ENCODE data around the gene ITSN1. TPM values are rescaled to one million over a fixed set of nuclear protein-coding genes. Genes with fewer than 3 reads are reported as not detected.
"Not testable (repeated sequence)": the region's sequence is repeated elsewhere in the genome, so short reads cannot be mapped to it uniquely, and the experiment has no call there.

Gene ITSN1
- total RNA-seq, 2 experiments from 2014 or later: 2.2 to 2.6 TPM

DNA sequence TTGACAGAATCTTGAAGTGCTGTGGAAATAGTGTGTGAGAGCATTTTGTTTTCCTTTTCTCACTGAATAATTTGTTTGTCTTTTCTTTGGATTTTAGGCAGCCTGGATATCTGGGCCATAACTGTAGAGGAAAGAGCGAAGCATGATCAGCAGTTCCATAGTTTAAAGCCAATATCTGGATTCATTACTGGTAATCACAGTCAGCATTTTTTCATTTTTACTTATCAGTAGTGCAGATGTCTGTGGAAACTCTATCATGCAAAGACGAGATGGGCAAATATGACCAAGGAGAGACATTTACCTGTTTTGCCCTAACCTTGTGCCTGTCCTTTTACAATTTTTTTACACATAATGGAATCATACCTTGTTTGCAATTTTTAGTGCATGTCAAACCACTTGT lies 78.8 kb downstream of the ITSN1 start:
- Mint-ChIP-seq H3K9me3 (no peaks in the 10 kb centered on the region), H3K36me3 (ENCODE audit: low read depth) (no peaks in the 10 kb centered on the region), H3K27me3 (ENCODE audit: low read depth) (no peaks in the 10 kb centered on the region), H3K4me3 (no peak overlapping the region), H3K27ac (no peak overlapping the region), H3K4me1 (ENCODE audit: low read depth) (no peaks in the 10 kb centered on the region)
- no peak for DNase-seq
- CTCF ChIA-PET: no interaction called here
- intact Hi-C loops (cut with micrococcal nuclease): no loop called here

DNA sequence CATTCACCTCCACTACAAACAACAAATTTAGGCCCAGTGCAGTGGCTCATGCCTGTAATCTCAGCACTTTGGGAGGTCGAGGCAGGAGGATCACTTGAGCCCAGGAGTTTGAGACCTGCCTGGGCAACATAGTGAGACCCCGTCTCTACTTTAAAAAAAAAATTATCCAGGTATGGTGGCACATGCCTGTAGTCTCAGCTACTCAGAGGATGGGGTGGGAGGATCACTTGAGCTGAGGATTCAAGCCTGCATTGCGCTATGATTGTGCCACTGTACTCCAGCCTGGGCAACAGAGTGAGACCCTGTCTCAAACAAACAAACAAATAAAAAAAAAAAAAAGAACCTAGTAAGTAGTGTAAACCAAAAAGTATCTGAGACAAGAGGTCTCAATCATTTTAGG lies 86.8 kb downstream of the ITSN1 start:
- CTCF ChIA-PET: interaction anchor here (0.6 kb wide), 1 partner anchor 17 kb away, joined by 3 read pairs; no protein-coding TSS in a partner anchor
- intact Hi-C loops (cut with micrococcal nuclease); DNase-seq; H3K27ac Mint-ChIP-seq; H3K4me3 Mint-ChIP-seq; H3K27me3 Mint-ChIP-seq (ENCODE audit: low read depth); H3K36me3 Mint-ChIP-seq (ENCODE audit: low read depth); H3K9me3 Mint-ChIP-seq; H3K4me1 Mint-ChIP-seq (ENCODE audit: low read depth): not testable (repeated sequence)

DNA sequence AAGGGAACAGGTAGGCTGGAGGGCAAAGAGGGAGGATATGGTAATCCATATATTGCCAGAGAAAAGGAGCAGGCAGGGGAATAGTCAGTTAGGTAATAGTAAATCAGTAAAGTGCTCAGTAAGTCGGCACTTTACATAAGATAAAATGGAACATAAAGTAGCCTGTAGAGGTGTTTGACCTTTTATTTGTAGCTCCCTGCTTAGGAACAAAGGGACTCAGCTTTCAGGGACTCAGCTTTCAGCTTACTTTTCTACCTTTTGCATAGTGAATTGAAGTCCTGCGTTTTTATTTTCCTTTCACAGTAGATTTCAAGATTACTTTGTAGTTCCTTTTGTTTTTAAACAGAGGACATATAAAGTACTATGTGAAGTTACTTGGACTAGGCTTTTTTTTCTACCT lies 87.3 kb downstream of the ITSN1 start:
- Mint-ChIP-seq H3K9me3 (no peaks in the 10 kb centered on the region), H3K36me3 (ENCODE audit: low read depth) (no peaks in the 10 kb centered on the region), H3K4me3 (no peak overlapping the region), H3K4me1 (ENCODE audit: low read depth) (no peaks in the 10 kb centered on the region), H3K27ac (no peak overlapping the region), H3K27me3 (ENCODE audit: low read depth) (no peaks in the 10 kb centered on the region)
- intact Hi-C loops (cut with micrococcal nuclease): no loop called here
- no peak for DNase-seq
- CTCF ChIA-PET: interaction anchor here (0.6 kb wide), 1 partner anchor 17 kb away, joined by 3 read pairs; no protein-coding TSS in a partner anchor

DNA sequence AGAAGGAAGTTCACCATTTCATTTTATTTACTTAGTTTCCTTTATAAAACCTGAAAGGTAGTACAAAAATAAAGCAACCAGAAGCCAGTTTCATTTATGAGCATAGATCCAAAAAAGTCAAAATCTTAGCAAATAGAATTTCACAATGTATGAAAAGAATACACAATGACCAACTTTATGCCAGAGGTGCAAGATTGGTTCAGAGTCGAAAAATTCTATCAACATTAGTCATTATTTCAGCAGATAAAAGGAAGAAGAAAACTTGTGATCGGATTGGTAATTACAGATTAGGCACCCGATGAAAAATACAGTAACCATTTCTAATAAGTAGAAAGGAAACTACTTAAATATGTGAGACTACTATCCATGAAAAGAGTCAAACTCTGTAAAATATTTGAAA lies 89.1 kb downstream of the ITSN1 start:
- CTCF ChIA-PET: no interaction called here
- Mint-ChIP-seq H3K27me3 (ENCODE audit: low read depth) (no peaks in the 10 kb centered on the region), H3K9me3 (no peaks in the 10 kb centered on the region)

DNA sequence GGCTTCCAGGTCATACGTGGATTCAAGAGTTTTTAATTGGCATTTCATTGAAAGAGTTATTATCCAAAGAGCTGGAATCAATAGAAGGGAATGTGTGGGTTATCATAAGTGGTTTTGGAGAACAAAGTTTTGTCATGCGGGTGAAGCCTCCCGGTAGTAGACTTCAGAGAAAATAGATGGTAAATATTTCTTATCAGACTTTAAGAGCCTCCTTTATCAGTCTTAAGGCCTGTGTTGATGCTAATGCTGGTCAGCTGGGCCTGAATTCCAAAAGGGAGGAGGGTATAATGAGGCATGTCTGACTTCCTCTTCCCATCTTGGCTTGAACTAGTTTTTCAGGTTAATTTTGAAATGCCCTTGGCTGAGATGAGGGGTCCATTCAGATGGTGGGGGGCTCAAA lies 89.7 kb downstream of the ITSN1 start:
- Mint-ChIP-seq H3K9me3 (no peaks in the 10 kb centered on the region), H3K4me3 (no peak overlapping the region), H3K27me3 (ENCODE audit: low read depth) (no peaks in the 10 kb centered on the region), H3K4me1 (ENCODE audit: low read depth) (no peaks in the 10 kb centered on the region), H3K36me3 (ENCODE audit: low read depth) (no peaks in the 10 kb centered on the region), H3K27ac (no peak overlapping the region)
- DNase-seq: no peak
- CTCF ChIA-PET: no interaction called here
- intact Hi-C loops (cut with micrococcal nuclease): no loop called here

More for the DNA sequence above, 89.1 kb downstream of the ITSN1 start:
- intact Hi-C loops (cut with micrococcal nuclease): no loop called here
- Mint-ChIP-seq H3K36me3 (ENCODE audit: low read depth) (no peaks in the 10 kb centered on the region), H3K27ac (no peak overlapping the region), H3K4me1 (ENCODE audit: low read depth) (no peaks in the 10 kb centered on the region), H3K4me3 (no peak overlapping the region)
- DNase-seq: no peak

DNA sequence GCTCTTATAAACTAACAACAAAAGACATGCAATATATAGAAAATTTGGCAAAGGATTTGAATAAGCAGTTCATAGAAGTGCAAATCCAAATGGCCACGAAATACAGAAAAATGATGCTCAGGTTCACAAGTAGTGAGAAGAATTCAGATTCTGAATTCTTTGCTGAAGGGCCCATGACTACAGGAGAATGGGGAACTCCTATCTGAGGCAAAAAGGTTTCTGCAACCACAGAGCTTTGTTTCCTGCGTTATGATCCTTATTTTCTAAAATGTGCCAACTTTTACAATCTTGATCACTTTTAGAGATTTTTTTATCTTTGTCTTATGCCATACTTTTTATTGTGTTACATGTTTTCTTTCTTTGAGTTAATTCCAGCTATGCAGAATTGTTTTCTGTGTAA lies 91.3 kb downstream of the ITSN1 start:
- CTCF ChIA-PET: no interaction called here
- no peaks in the 10 kb centered on the region for H3K4me1 Mint-ChIP-seq (ENCODE audit: low read depth)
- no peaks in the 10 kb centered on the region for H3K9me3 Mint-ChIP-seq
- intact Hi-C loops (cut with micrococcal nuclease): no loop called here
- no peaks in the 10 kb centered on the region for H3K27me3 Mint-ChIP-seq (ENCODE audit: low read depth)
- no peak overlapping the region for H3K4me3 Mint-ChIP-seq
- H3K27ac Mint-ChIP-seq: no peak overlapping the region
- DNase-seq: no peak
- no peaks in the 10 kb centered on the region for H3K36me3 Mint-ChIP-seq (ENCODE audit: low read depth)

DNA sequence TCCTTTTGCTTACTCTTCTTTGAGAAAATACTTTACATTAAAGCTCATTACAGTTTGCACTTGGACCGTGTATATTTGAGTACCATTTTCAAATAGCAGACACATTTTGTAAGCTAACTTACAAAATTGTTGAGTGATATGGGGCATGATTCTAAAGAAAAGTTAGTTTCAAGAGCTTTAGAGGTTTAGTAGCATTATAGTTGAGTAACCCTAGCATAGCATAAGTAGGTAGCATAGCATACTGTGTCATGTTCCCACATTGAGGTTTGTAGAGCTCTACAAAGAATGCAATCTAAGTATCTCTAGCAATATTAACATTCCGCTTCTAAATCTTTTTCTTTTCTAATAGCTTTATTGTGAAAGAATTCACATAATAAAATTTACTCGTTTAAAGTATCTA lies 92.0 kb downstream of the ITSN1 start:
- CTCF ChIA-PET: no interaction called here
- intact Hi-C loops (cut with micrococcal nuclease): no loop called here
- no peak for DNase-seq
- Mint-ChIP-seq H3K4me3 (no peak overlapping the region), H3K4me1 (ENCODE audit: low read depth) (no peaks in the 10 kb centered on the region), H3K27ac (no peak overlapping the region), H3K36me3 (ENCODE audit: low read depth) (no peaks in the 10 kb centered on the region), H3K9me3 (no peaks in the 10 kb centered on the region), H3K27me3 (ENCODE audit: low read depth) (no peaks in the 10 kb centered on the region)

DNA sequence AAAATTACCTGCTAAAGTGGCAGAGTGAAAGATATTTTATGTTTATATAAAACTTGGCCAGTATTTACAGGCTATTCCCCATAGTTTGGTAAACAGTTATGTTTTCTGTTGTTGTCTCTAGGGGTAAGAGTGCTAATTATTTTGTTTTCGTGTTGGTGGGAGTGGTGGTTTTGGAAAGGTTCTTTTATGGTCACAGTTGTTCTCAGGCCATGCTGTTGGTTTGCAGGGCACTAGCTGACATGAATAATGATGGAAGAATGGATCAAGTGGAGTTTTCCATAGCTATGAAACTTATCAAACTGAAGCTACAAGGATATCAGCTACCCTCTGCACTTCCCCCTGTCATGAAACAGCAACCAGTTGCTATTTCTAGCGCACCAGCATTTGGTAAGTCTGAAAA lies 92.5 kb downstream of the ITSN1 start:
- H3K27ac Mint-ChIP-seq: no peak overlapping the region
- CTCF ChIA-PET: no interaction called here
- H3K4me1 Mint-ChIP-seq (ENCODE audit: low read depth): no peaks in the 10 kb centered on the region
- no peaks in the 10 kb centered on the region for H3K9me3 Mint-ChIP-seq
- intact Hi-C loops (cut with micrococcal nuclease): no loop called here
- H3K36me3 Mint-ChIP-seq (ENCODE audit: low read depth): no peaks in the 10 kb centered on the region
- no peak for DNase-seq
- H3K4me3 Mint-ChIP-seq: no peak overlapping the region
- H3K27me3 Mint-ChIP-seq (ENCODE audit: low read depth): no peaks in the 10 kb centered on the region

DNA sequence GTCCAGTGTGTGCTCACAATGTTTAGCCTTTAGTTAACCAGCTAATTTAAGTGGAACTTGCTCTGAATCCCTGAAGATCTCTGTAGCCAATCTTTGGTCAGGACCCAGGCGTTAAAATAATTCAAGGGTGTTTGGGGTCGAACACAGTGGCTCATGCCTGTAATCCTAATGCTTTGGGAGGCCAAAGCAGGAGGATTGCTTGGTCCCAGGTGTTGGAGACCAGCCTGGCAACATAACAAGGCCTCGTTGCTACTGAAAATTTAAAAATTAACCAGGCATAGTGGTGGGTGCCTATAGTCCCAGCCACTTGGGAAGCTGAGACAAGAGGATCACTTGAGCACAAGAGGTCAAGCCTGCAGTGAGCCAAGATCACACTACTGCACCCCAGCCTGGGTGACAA lies 94.3 kb downstream of the ITSN1 start:
- Mint-ChIP-seq H3K27me3 (ENCODE audit: low read depth) (no peaks in the 10 kb centered on the region), H3K9me3 (no peaks in the 10 kb centered on the region), H3K27ac (no peak overlapping the region), H3K4me1 (ENCODE audit: low read depth) (no peaks in the 10 kb centered on the region), H3K36me3 (ENCODE audit: low read depth) (no peaks in the 10 kb centered on the region), H3K4me3 (no peak overlapping the region)
- CTCF ChIA-PET: interaction anchor here (0.6 kb wide), 1 partner anchor 12 kb away, joined by 3 read pairs; no protein-coding TSS in a partner anchor
- DNase-seq: no peak
- intact Hi-C loops (cut with micrococcal nuclease): no loop called here

DNA sequence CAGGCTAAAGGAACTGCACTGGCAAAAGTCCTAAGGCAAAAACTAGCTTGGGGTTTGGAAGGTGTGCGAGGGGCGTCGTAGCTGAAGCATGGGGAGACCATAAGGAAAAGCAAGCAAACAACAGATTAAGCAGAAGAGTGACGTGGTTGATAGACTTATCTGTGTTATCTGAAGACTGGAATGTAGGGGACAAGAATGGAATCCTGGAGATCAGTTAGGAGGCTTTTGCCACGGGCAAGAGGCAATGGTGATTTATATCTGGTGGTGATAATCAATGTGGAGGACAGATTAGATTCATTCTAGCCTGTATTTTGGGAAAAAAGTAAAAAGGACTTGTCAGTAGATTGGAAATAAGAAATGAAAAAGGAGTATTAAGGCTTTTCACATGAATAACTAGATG lies 97.4 kb downstream of the ITSN1 start:
- intact Hi-C loops (cut with micrococcal nuclease): no loop called here
- Mint-ChIP-seq H3K36me3 (ENCODE audit: low read depth) (no peaks in the 10 kb centered on the region), H3K27ac (no peak overlapping the region), H3K4me1 (ENCODE audit: low read depth) (no peaks in the 10 kb centered on the region), H3K4me3 (no peak overlapping the region), H3K9me3 (no peaks in the 10 kb centered on the region), H3K27me3 (ENCODE audit: low read depth) (no peaks in the 10 kb centered on the region)
- CTCF ChIA-PET: no interaction called here
- DNase-seq: no peak

DNA sequence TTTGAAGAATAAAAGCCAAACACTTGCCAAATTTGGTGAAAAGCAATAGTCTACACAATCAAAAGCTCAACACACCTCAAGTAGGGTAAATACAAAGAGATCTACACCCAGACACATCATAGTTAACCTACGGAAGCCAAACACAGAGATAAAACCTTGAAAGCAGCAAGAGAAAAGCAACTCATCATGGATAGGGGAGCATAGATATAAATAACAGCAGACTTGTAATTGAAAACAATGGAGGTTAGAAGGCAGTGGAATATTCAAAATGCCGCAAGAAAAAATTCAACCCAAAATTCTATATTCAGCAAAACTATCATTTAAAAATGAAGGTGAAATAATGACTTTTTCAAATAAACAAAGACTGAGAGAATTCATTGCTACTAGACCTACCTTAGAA lies 105.1 kb downstream of the ITSN1 start:
- Mint-ChIP-seq H3K4me1 (ENCODE audit: low read depth) (no peaks in the 10 kb centered on the region), H3K27me3 (ENCODE audit: low read depth) (no peaks in the 10 kb centered on the region), H3K9me3 (peaks cover 15% of the 10 kb centered on the region), H3K27ac (no peak overlapping the region), H3K36me3 (ENCODE audit: low read depth) (peaks cover 1% of the 10 kb centered on the region), H3K4me3 (no peak overlapping the region)
- CTCF ChIA-PET: interaction anchor here (0.7 kb wide), 1 partner anchor 68 kb away, joined by 4 read pairs; no protein-coding TSS in a partner anchor
- no peak for DNase-seq
- intact Hi-C loops (cut with micrococcal nuclease): no loop called here

DNA sequence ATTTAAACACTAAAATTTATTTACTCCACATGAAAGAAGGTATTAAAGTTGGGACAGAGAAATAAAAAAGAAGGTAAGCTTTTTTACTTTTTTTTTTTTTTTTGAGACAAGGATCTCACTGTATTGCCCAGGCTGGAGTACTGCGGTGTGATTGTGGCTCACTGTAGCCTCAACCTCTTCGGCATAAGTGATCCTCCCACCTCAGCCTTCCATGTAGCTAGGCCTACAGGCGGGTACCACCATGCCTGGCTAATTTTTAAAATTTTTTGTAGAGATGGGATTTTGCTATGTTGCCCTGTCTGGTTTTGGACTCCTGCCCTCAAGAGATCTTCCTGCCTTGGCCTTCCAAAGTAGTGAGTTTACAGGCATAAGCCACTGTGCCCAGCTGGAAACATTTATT lies 106.6 kb downstream of the ITSN1 start:
- H3K4me3 Mint-ChIP-seq: no peak overlapping the region
- no peak for DNase-seq
- H3K36me3 Mint-ChIP-seq (ENCODE audit: low read depth): peaks cover 1% of the 10 kb centered on the region
- CTCF ChIA-PET: no interaction called here
- no peak overlapping the region for H3K27ac Mint-ChIP-seq
- no peaks in the 10 kb centered on the region for H3K27me3 Mint-ChIP-seq (ENCODE audit: low read depth)
- H3K9me3 Mint-ChIP-seq: peaks cover 15% of the 10 kb centered on the region
- intact Hi-C loops (cut with micrococcal nuclease): no loop called here
- no peaks in the 10 kb centered on the region for H3K4me1 Mint-ChIP-seq (ENCODE audit: low read depth)

DNA sequence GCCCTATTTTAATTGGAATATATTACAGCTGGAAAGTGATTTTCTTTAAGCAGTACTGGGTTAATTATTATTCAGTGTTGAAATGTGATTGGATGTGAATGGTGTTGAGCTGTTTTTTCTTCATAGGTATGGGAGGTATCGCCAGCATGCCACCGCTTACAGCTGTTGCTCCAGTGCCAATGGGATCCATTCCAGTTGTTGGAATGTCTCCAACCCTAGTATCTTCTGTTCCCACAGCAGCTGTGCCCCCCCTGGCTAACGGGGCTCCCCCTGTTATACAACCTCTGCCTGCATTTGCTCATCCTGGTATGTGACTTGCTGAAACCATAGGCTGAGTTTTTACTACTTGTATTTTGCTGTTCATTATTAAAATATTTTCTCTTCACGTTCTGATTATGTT lies 107.7 kb downstream of the ITSN1 start:
- H3K4me3 Mint-ChIP-seq: no peak overlapping the region
- H3K4me1 Mint-ChIP-seq (ENCODE audit: low read depth): no peaks in the 10 kb centered on the region
- DNase-seq: no peak
- intact Hi-C loops (cut with micrococcal nuclease): no loop called here
- no peaks in the 10 kb centered on the region for H3K27me3 Mint-ChIP-seq (ENCODE audit: low read depth)
- CTCF ChIA-PET: no interaction called here
- H3K36me3 Mint-ChIP-seq (ENCODE audit: low read depth): peaks cover 1% of the 10 kb centered on the region
- H3K27ac Mint-ChIP-seq: no peak overlapping the region
- H3K9me3 Mint-ChIP-seq: peaks cover 15% of the 10 kb centered on the region

DNA sequence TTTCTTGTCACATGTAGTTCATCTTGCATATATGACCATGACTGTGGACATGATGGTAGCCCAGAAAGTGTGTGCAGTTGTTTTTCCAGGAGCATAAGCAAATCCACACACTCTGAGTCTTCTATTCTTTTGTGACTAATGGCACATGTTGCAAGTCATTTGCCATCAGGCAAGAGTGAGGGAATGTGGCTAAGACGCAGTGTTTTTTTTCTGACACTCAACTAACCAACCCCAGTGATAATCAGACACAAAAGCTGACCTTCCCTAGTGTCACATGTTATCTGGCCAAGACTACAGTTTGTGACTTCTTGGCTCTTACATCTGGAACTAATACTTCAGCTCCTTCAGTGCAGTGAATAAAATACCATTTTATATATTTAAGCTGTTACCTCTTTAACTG lies 108.8 kb downstream of the ITSN1 start:
- no peak for DNase-seq
- Mint-ChIP-seq H3K27ac (no peak overlapping the region), H3K27me3 (ENCODE audit: low read depth) (no peaks in the 10 kb centered on the region), H3K9me3 (peaks cover 12% of the 10 kb centered on the region), H3K4me3 (no peak overlapping the region), H3K36me3 (ENCODE audit: low read depth) (peaks cover 1% of the 10 kb centered on the region), H3K4me1 (ENCODE audit: low read depth) (no peaks in the 10 kb centered on the region)
- CTCF ChIA-PET: interaction anchor here (0.6 kb wide), 1 partner anchor 51 kb away, joined by 3 read pairs; no protein-coding TSS in a partner anchor
- intact Hi-C loops (cut with micrococcal nuclease): no loop called here

Measured in activated naive CD4-positive, alpha-beta T cell treated with anti-CD3 and anti-CD28 coated beads for 36 hours (primary cell).